Measurements from ENCODE around the gene FBLN1. TPM values are rescaled to one million over a fixed set of nuclear protein-coding genes. Genes with fewer than 3 reads are reported as not detected.

The FBLN1 gene
- polyA plus RNA-seq, 1 of the 3 experiments (the other 2 are of a cell fraction) = 147 TPM

- no peak for TF ChIP-seq SIN3A (IDR thresholded peaks at IDR 0.05; ENCODE audit: borderline replicate concordance, low read depth, low read length)
- TF ChIP-seq GABPA (IDR thresholded peaks at IDR 0.05; ENCODE audit: low read depth) = no peak
- TF ChIP-seq EP300 (IDR thresholded peaks at IDR 0.05; ENCODE audit: borderline replicate concordance in 1 of 2, low read depth in 1 of 2, low read length in 1 of 2) = no peak
- no peak for TF ChIP-seq TEAD4 (IDR thresholded peaks at IDR 0.05; ENCODE audit: borderline replicate concordance, insufficient read depth)
- TF ChIP-seq ELF1 (IDR thresholded peaks at IDR 0.05) = no peak
- no peak for TF ChIP-seq RAD21 (IDR thresholded peaks at IDR 0.05; ENCODE audit: low read length)
- no peak for TF ChIP-seq MEF2A (IDR thresholded peaks at IDR 0.05; ENCODE audit: borderline replicate concordance, low read depth)
- no peak for TF ChIP-seq FOXJ3 (CRISPR knock-in tag; IDR thresholded peaks at IDR 0.05)
- TF ChIP-seq FOXM1 (IDR thresholded peaks at IDR 0.05; ENCODE audit: low read depth) = no peak
- TF ChIP-seq RXRA (IDR thresholded peaks at IDR 0.05; ENCODE audit: borderline replicate concordance, low read depth) = no peak
- no peak for TF ChIP-seq MXI1 (IDR thresholded peaks at IDR 0.05; ENCODE audit: low read depth, low read length)
- TF ChIP-seq, protein P1, sequence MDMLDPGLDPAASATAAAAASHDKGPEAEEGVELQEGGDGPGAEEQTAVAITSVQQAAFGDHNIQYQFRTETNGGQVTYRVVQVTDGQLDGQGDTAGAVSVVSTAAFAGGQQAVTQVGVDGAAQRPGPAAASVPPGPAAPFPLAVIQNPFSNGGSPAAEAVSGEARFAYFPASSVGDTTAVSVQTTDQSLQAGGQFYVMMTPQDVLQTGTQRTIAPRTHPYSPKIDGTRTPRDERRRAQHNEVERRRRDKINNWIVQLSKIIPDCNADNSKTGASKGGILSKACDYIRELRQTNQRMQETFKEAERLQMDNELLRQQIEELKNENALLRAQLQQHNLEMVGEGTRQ (IDR thresholded peaks at IDR 0.05; ENCODE audit: borderline replicate concordance, low read depth, low read length) = no peak
- no peak for TF ChIP-seq CHD2 (IDR thresholded peaks at IDR 0.05; ENCODE audit: low read length, partially characterized antibody)
- TF ChIP-seq, protein P2, sequence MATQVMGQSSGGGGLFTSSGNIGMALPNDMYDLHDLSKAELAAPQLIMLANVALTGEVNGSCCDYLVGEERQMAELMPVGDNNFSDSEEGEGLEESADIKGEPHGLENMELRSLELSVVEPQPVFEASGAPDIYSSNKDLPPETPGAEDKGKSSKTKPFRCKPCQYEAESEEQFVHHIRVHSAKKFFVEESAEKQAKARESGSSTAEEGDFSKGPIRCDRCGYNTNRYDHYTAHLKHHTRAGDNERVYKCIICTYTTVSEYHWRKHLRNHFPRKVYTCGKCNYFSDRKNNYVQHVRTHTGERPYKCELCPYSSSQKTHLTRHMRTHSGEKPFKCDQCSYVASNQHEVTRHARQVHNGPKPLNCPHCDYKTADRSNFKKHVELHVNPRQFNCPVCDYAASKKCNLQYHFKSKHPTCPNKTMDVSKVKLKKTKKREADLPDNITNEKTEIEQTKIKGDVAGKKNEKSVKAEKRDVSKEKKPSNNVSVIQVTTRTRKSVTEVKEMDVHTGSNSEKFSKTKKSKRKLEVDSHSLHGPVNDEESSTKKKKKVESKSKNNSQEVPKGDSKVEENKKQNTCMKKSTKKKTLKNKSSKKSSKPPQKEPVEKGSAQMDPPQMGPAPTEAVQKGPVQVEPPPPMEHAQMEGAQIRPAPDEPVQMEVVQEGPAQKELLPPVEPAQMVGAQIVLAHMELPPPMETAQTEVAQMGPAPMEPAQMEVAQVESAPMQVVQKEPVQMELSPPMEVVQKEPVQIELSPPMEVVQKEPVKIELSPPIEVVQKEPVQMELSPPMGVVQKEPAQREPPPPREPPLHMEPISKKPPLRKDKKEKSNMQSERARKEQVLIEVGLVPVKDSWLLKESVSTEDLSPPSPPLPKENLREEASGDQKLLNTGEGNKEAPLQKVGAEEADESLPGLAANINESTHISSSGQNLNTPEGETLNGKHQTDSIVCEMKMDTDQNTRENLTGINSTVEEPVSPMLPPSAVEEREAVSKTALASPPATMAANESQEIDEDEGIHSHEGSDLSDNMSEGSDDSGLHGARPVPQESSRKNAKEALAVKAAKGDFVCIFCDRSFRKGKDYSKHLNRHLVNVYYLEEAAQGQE (IDR thresholded peaks at IDR 0.05; ENCODE audit: low read depth, low read length) = no peak
- TF ChIP-seq USF1 (IDR thresholded peaks at IDR 0.05; ENCODE audit: borderline replicate concordance, low read depth) = no peak
- CTCF ChIA-PET = interaction anchor here (0.6 to 2.8 kb wide), 3 partner anchors 8 to 59 kb away, joined by 3 to 13 read pairs (median 4); no protein-coding TSS in a partner anchor
- H2AFZ ChIP-seq (ENCODE audit: low read depth) = no peak overlapping the region
- H3K27me3 ChIP-seq (ENCODE audit: insufficient read depth) = no peaks in the 10 kb centered on the region; the same call in 1 of the 2 replicates
- POLR2A ChIA-PET = no interaction called here
- H3K27ac ChIP-seq (ENCODE audit: low read depth in 2 of 2, low read length in 1 of 2) = no peak overlapping the region
- H3K9ac ChIP-seq = no peak overlapping the region
- no peak for DNase-seq
- WGBS (ENCODE audit: low lambda C conversion rate) = 93% methylated on average over 7 of the region's 7 CpGs
- H3K4me2 ChIP-seq = no peak overlapping the region
- no peaks in the 10 kb centered on the region for H3K36me3 ChIP-seq (replicated peaks in 1 of 2; ENCODE audit: control insufficient read depth in 1 of 2, insufficient read depth in 2 of 2, low read length in 1 of 2)
- H3K4me1 ChIP-seq (ENCODE audit: control insufficient read depth in 1 of 2, insufficient read depth in 2 of 2, low read depth in 1 of 2, low read length in 1 of 2) = no peaks in the 10 kb centered on the region; a peak in 1 of 4 replicates
- H3K4me3 ChIP-seq (ENCODE audit: low read depth in 2 of 2, low read length in 1 of 2) = no peak overlapping the region
- H3K9me2 ChIP-seq = no peaks in the 10 kb centered on the region
- no peaks in the 10 kb centered on the region for H3K79me2 ChIP-seq (ENCODE audit: insufficient read depth)
- H3F3A ChIP-seq (replicated peaks; ENCODE audit: insufficient read depth) = no peaks in the 10 kb centered on the region
- no peaks in the 10 kb centered on the region for H4K20me1 ChIP-seq (ENCODE audit: insufficient read depth)
- no peaks in the 10 kb centered on the region for H3K9me3 ChIP-seq
Measured at GRCh38 chr22:45636683-45637082, 134.0 kb downstream of the FBLN1 start.
